PC-9 (cell line): Measurements from ENCODE around the gene MECR.

Experiments
- EZH2 ChIP-seq: fragments of 200-600 bp; sonication (generic); IDR thresholded peaks from 2 replicates; pipeline ENCODE4 v1.8.0; 2017; ENCODE audit warnings: antibody characterized with exemption, low read depth
- TF ChIP-seq, protein P1 (sequence below): fragments of 200-600 bp; sonication (generic); conservative IDR thresholded peaks from 2 replicates; pipeline ENCODE4 v1.6.1; 2017; ENCODE audit warnings: mixed run types, antibody characterized with exemption, mild to moderate bottlenecking, moderate library complexity

DNA sequence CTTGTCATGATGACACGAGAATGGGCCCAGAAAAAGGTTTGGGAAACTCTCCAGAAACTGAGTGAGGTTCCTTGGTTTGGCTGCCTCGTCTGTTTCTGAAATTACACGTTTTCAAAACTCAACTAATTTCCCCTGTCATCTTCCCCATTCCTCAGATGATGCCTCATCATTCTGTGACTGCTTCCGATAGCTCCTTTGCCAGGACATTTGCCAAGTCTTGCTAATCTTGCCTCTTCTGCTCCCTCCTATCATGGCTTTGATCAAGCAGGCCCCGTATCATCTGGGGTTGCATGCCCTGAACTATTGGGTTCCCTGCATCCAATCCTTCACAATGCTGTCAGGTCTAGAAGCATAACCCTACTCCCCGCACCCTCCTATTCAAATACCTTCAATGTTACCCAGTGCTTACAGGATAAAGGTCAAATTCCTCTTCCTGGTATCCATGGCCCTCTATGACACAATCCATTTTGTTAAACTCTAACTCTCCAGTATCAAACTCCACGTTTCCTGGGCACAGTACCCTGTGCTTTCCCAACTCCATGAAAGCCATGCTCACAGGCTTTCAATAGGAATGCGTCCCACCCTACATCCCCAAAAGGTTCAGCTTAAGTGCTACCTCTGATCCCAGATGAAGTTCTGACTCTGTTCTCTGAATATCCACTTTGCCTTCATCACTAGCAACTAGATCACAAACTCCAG is 84.8 kb downstream of the MECR start:
- TF ChIP-seq, protein P1, sequence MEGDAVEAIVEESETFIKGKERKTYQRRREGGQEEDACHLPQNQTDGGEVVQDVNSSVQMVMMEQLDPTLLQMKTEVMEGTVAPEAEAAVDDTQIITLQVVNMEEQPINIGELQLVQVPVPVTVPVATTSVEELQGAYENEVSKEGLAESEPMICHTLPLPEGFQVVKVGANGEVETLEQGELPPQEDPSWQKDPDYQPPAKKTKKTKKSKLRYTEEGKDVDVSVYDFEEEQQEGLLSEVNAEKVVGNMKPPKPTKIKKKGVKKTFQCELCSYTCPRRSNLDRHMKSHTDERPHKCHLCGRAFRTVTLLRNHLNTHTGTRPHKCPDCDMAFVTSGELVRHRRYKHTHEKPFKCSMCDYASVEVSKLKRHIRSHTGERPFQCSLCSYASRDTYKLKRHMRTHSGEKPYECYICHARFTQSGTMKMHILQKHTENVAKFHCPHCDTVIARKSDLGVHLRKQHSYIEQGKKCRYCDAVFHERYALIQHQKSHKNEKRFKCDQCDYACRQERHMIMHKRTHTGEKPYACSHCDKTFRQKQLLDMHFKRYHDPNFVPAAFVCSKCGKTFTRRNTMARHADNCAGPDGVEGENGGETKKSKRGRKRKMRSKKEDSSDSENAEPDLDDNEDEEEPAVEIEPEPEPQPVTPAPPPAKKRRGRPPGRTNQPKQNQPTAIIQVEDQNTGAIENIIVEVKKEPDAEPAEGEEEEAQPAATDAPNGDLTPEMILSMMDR: no peak
- no peak for TF ChIP-seq EZH2
